Upper lobe of left lung (tissue), 4 donors: ENCODE results near the gene MEGF11.

Experiments
- CTCF ChIP-seq, 6 experiments: fragments of 450-650 bp in 4 of 6; fragments of 200-600 bp in 2 of 6; sonication (generic) in 2 of 6; IDR thresholded peaks; one replicate each; pipeline ENCODE4 v1.5.1; 2016 to 2019; ENCODE audit warnings: antibody characterized with exemption in 6 of 6
- EP300 ChIP-seq, 4 donors: sonication (generic); formaldehyde crosslinking; IDR thresholded peaks; one replicate each; pipeline ENCODE4 v1.5.1; 2017; ENCODE audit warnings: antibody characterized with exemption in 4 of 4, control low read depth in 2 of 4
- POLR2A ChIP-seq, 4 donors: fragments of 450-650 bp; IDR thresholded peaks; one replicate each; pipeline ENCODE4 v1.5.1; 2016 to 2017; ENCODE audit warnings: antibody characterized with exemption in 4 of 4, mild to moderate bottlenecking in 2 of 4
- POLR2AphosphoS5 ChIP-seq, 2 donors: sonication (generic); formaldehyde crosslinking; IDR thresholded peaks; one replicate each; pipeline ENCODE4 v1.5.1; 2017; ENCODE audit warnings: antibody characterized with exemption in 2 of 2

- TF ChIP-seq CTCF (IDR thresholded peaks at IDR 0.05) (no peak), POLR2A (IDR thresholded peaks at IDR 0.05) (no peak), POLR2AphosphoS5 (IDR thresholded peaks at IDR 0.05) (no peak), EP300 (IDR thresholded peaks at IDR 0.05) (no peak)
These were observed 17.7 kb downstream of the MEGF11 start for GRCh38 chr15:66235866-66236265.
